Breast epithelium (tissue), 3 donors: Measurements from ENCODE around the gene GABRB2.

Experiments
- POLR2A ChIP-seq: fragments of 450-650 bp; IDR thresholded peaks from one replicate; pipeline ENCODE4 v1.6.1; 2016; ENCODE audit warnings: antibody characterized with exemption, mild to moderate bottlenecking, moderate library complexity
- TF ChIP-seq, protein P1 (sequence below), 3 donors: fragments of 450-650 bp; IDR thresholded peaks; one replicate each; pipeline ENCODE4 v1.5.1; 2016 to 2017; ENCODE audit warnings: antibody characterized with exemption in 3 of 3, mild to moderate bottlenecking in 3 of 3, moderate library complexity in 3 of 3

DNA sequence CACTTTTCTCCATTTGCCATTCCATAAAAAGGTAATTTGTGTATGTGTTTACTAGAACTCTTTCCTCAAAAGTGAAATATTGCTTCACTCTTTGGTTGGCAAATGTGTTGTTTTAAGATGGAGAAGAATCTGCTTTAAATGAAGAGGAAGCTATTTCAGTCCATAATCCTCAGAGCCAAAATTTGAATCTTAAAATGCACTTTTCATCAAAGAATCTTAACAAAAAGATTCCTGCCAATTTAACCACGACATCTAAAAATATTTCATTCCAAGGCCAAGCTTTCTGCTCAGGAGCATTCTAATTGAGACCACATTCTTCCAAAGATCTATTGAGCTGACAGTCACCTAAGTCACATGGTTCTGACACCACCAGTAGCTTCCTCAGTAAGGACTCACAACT lies 7.5 kb downstream of the GABRB2 start:
- TF ChIP-seq, protein P1, sequence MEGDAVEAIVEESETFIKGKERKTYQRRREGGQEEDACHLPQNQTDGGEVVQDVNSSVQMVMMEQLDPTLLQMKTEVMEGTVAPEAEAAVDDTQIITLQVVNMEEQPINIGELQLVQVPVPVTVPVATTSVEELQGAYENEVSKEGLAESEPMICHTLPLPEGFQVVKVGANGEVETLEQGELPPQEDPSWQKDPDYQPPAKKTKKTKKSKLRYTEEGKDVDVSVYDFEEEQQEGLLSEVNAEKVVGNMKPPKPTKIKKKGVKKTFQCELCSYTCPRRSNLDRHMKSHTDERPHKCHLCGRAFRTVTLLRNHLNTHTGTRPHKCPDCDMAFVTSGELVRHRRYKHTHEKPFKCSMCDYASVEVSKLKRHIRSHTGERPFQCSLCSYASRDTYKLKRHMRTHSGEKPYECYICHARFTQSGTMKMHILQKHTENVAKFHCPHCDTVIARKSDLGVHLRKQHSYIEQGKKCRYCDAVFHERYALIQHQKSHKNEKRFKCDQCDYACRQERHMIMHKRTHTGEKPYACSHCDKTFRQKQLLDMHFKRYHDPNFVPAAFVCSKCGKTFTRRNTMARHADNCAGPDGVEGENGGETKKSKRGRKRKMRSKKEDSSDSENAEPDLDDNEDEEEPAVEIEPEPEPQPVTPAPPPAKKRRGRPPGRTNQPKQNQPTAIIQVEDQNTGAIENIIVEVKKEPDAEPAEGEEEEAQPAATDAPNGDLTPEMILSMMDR (IDR thresholded peaks at IDR 0.05) = no peak
- no peak for TF ChIP-seq POLR2A
